HepG2 (cell line): ENCODE measurements around the gene KCNAB1. TPM values are rescaled to one million over a fixed set of nuclear protein-coding genes. Genes with fewer than 3 reads are reported as not detected.

Experiments
- ATAC-seq: fragments of 200-7000 bp; cut with Tn5 transposase; 3 replicates; pipeline ENCODE4 v1.9.1; 2020; ENCODE audit warnings: mild to moderate bottlenecking, moderate library complexity
- BruUV-seq: library from RNA; stranded (reverse); fragments of 400-500 nt; replicated peaks from 2 replicates; lab custom pipeline; 2021; lab: Mats Ljungman, UMichigan
- CTCF ChIA-PET: fragments of 300-600 bp; formaldehyde crosslinking; extraction: SDS; loops from one replicate; lab custom pipeline; 2021; ENCODE audit warnings: low total read pairs, inconsistent platforms, low intra/inter-chr PET ratio; lab: Yijun Ruan, JAX
- POLR2A ChIA-PET: fragments of 350-600 bp; sonication (Branson Sonifier 250); formaldehyde crosslinking; loops from one replicate; lab custom pipeline; 2020; ENCODE audit warnings: antibody characterized with exemption, inconsistent platforms; lab: Yijun Ruan, JAX
- DNase-seq: peaks from one replicate; pipeline ENCODE4 v3.0.0-alpha.2; 2015; ENCODE audit warnings: low spot score
- FAIRE-seq: peaks from 3 replicates; lab custom pipeline; 2011; peaks lifted over from hg19 to GRCh38; lab: Jason Lieb, UNC
- H2AFZ ChIP-seq: one replicate; pipeline ENCODE4 v1.6.1; 2011; ENCODE audit warnings: low read length, inconsistent platforms
- H3K27ac ChIP-seq: fragments of 300-600 bp; 3 replicates; pipeline ENCODE4 v1.8.0; 2011; ENCODE audit warnings: mixed run types, mild to moderate bottlenecking, mixed read lengths, low read length, inconsistent platforms; ENCODE audit not compliant: insufficient read depth; ENCODE audit errors: extremely low read length
- H3K27me3 ChIP-seq, 2 experiments: fragments of 200-600 bp in 1 of 2; 2 replicates in 1 of 2; 3 replicates in 1 of 2; pipeline versions ENCODE4 v1.6.0 to v1.8.0; 2011; ENCODE audit warnings: low read length in 2 of 2, mild to moderate bottlenecking in 2 of 2, moderate library complexity in 2 of 2, inconsistent platforms in 1 of 2; ENCODE audit not compliant: insufficient read depth in 2 of 2, control insufficient read depth in 1 of 2
- H3K36me3 ChIP-seq, 2 experiments: fragments of 200-600 bp in 1 of 2; replicated peaks in 1 of 2; 2 replicates in 1 of 2; 3 replicates in 1 of 2; pipeline versions ENCODE4 v1.5.1 to v1.8.0; 2011; ENCODE audit warnings: low read length in 2 of 2, inconsistent platforms in 1 of 2; ENCODE audit not compliant: insufficient read depth in 2 of 2, control insufficient read depth in 1 of 2
- H3K4me1 ChIP-seq: 2 replicates; pipeline ENCODE4 v1.5.1; 2012; ENCODE audit warnings: low read length, inconsistent platforms; ENCODE audit not compliant: insufficient read depth
- H3K4me2 ChIP-seq: 2 replicates; pipeline ENCODE4 v1.6.0; 2011; ENCODE audit warnings: low read depth, low read length, inconsistent platforms
- H3K4me3 ChIP-seq, 3 experiments: fragments of 200-600 bp in 1 of 3; sonication (generic), shearing (Covaris generic) in 1 of 3; replicated peaks in 1 of 3; 2 replicates each; pipeline ENCODE4 v1.5.1; 2011 to 2016; ENCODE audit warnings: low read length in 3 of 3, inconsistent platforms in 2 of 3, low read depth in 2 of 3, mild to moderate bottlenecking in 2 of 3, control low read depth in 1 of 3, mixed read lengths in 1 of 3; ENCODE audit not compliant: insufficient read depth in 1 of 3
- H3K79me2 ChIP-seq: one replicate; pipeline ENCODE4 v1.6.1; 2011; ENCODE audit warnings: low read length, inconsistent platforms; ENCODE audit not compliant: insufficient read depth
- H3K9ac ChIP-seq: 2 replicates; pipeline ENCODE4 v1.6.0; 2011; ENCODE audit warnings: mild to moderate bottlenecking, low read depth, low read length, inconsistent platforms; ENCODE audit not compliant: insufficient read depth
- H3K9me3 ChIP-seq: 2 replicates; pipeline ENCODE4 v1.5.1; 2012; ENCODE audit warnings: mild to moderate bottlenecking, low read length
- H4K20me1 ChIP-seq: 2 replicates; pipeline ENCODE4 v1.6.0; 2011; ENCODE audit warnings: inconsistent platforms, mild to moderate bottlenecking, low read length, moderate library complexity; ENCODE audit not compliant: insufficient read depth
- CBFB ChIP-seq: sonication (generic); formaldehyde crosslinking; IDR thresholded peaks from 2 replicates; pipeline ENCODE4 v1.4.0; 2020; ENCODE audit warnings: missing genetic modification reagents
- CENPT ChIP-seq: sonication (generic); formaldehyde crosslinking; IDR thresholded peaks from 2 replicates; pipeline ENCODE4 v1.8.0; 2022; ENCODE audit warnings: low read depth, mild to moderate bottlenecking, moderate library complexity, missing genetic modification reagents
- EED ChIP-seq: sonication (generic); formaldehyde crosslinking; IDR thresholded peaks from 2 replicates; pipeline ENCODE4 v1.5.0; 2020; ENCODE audit warnings: mild to moderate bottlenecking, missing genetic modification reagents
- ETV5 ChIP-seq: IDR thresholded peaks from 2 replicates; pipeline ENCODE4 v1.6.1; 2018; ENCODE audit warnings: missing biosample characterization, missing genetic modification reagents, inconsistent platforms, borderline replicate concordance
- HOXA5 ChIP-seq: sonication (generic); formaldehyde crosslinking; IDR thresholded peaks from 2 replicates; pipeline ENCODE4 v1.4.0; 2020; ENCODE audit warnings: missing genetic modification reagents
- IRX3 ChIP-seq: sonication (generic); formaldehyde crosslinking; IDR thresholded peaks from 2 replicates; pipeline ENCODE4 v1.8.1; 2023; ENCODE audit warnings: mild to moderate bottlenecking, low read depth, missing genetic modification reagents, borderline replicate concordance
- KDM4B ChIP-seq: sonication (generic); formaldehyde crosslinking; IDR thresholded peaks from 2 replicates; pipeline ENCODE4 v1.4.0; 2020; ENCODE audit warnings: missing genetic modification reagents
- MAFG ChIP-seq: sonication (generic); formaldehyde crosslinking; IDR thresholded peaks from 2 replicates; pipeline ENCODE4 v1.5.1; 2020; ENCODE audit warnings: mild to moderate bottlenecking, missing genetic modification reagents
- NFKBIZ ChIP-seq: IDR thresholded peaks from 2 replicates; pipeline ENCODE4 v1.6.1; 2018; ENCODE audit warnings: missing genetic modification reagents, missing compliant biosample characterization
- RFXAP ChIP-seq: sonication (generic); formaldehyde crosslinking; IDR thresholded peaks from 2 replicates; pipeline ENCODE4 v1.4.0; 2020; ENCODE audit warnings: missing genetic modification reagents, borderline replicate concordance
- SMAD1 ChIP-seq: sonication (generic); formaldehyde crosslinking; IDR thresholded peaks from 2 replicates; pipeline ENCODE4 v1.4.0; 2020; ENCODE audit warnings: missing genetic modification reagents, low read depth, mild to moderate bottlenecking, borderline replicate concordance
- SMARCE1 ChIP-seq: fragments of 450-650 bp; IDR thresholded peaks from 2 replicates; pipeline ENCODE4 v1.6.1; 2017; ENCODE audit warnings: borderline replicate concordance
- SRSF4 ChIP-seq: fragments of 200-400 bp; formaldehyde crosslinking; IDR thresholded peaks from one replicate; pipeline ENCODE4 v1.6.1; 2018; ENCODE audit warnings: mild to moderate bottlenecking, low read depth, low read length, moderate library complexity; ENCODE audit not compliant: poor library complexity, severe bottlenecking
- ZNF121 ChIP-seq: sonication (generic); formaldehyde crosslinking; IDR thresholded peaks from 2 replicates; pipeline ENCODE4 v1.5.0; 2020; ENCODE audit warnings: mild to moderate bottlenecking, missing genetic modification reagents
- ZNF253 ChIP-seq: sonication (generic); formaldehyde crosslinking; IDR thresholded peaks from 2 replicates; pipeline ENCODE4 v1.8.0; 2022; ENCODE audit warnings: mild to moderate bottlenecking, missing genetic modification reagents, borderline replicate concordance
- ZNF362 ChIP-seq: sonication (generic); formaldehyde crosslinking; IDR thresholded peaks from 2 replicates; pipeline ENCODE4 v1.4.0; 2020; ENCODE audit warnings: missing genetic modification reagents, mild to moderate bottlenecking, borderline replicate concordance
- ZNF614 ChIP-seq: IDR thresholded peaks from 2 replicates; pipeline ENCODE4 v1.6.1; 2018; ENCODE audit warnings: missing biosample characterization, missing genetic modification reagents, inconsistent platforms, borderline replicate concordance
- WGBS: methylation state at CpG from one replicate; pipeline ENCODE4 v1.1.6; 2017; ENCODE audit warnings: low lambda C conversion rate; 5-methylcytosine and 5-hydroxymethylcytosine counted together
- in situ Hi-C: cut with HindIII; loops from 2 replicates; pipeline ENCODE4 v1.10.0; 2017; ENCODE audit warnings: low pct_unique_long_range_greater_than_20kb; ENCODE audit not compliant: extremely low pct_ligation_motif_present
- intact Hi-C: fragments of 100-400 bp; cut with micrococcal nuclease; formaldehyde crosslinking; loops from one replicate; pipeline ENCODE4 v1.10.0; 2022; ENCODE audit not compliant: unreplicated experiment
- polyA plus RNA-seq, 8 experiments: library from polyadenylated mRNA; depleted of rRNA in 3 of 8; stranded (reverse) in 7 of 8; unstranded in 1 of 8; fragments of >200 nt; fragmentation: Illumina TruSeq in 4 of 8; extraction: Trizol in 4 of 8; gene quantifications; 2 replicates each; pipeline versions ENCODE4 v1.2.1 to v1.2.3, GENCODE V29; 2011 to 2016; ENCODE audit warnings: low read depth in 4 of 8, missing spikeins in 1 of 8, mixed read lengths in 1 of 8; ENCODE audit not compliant: insufficient read depth in 1 of 8
- total RNA-seq, 5 experiments: library from RNA; depleted of rRNA; stranded (reverse); fragments of >200 nt; fragmentation: Illumina TruSeq; extraction: Trizol; gene quantifications; 2 replicates each; pipeline ENCODE4 v1.2.3, GENCODE V29; 2016; ENCODE audit warnings: low read depth in 1 of 5

Gene KCNAB1
- total and polyA plus RNA-seq, 2 of the 13 experiments (the other 11 are each of a cell fraction or from before 2014, with no cell fraction given), result not detected

DNA sequence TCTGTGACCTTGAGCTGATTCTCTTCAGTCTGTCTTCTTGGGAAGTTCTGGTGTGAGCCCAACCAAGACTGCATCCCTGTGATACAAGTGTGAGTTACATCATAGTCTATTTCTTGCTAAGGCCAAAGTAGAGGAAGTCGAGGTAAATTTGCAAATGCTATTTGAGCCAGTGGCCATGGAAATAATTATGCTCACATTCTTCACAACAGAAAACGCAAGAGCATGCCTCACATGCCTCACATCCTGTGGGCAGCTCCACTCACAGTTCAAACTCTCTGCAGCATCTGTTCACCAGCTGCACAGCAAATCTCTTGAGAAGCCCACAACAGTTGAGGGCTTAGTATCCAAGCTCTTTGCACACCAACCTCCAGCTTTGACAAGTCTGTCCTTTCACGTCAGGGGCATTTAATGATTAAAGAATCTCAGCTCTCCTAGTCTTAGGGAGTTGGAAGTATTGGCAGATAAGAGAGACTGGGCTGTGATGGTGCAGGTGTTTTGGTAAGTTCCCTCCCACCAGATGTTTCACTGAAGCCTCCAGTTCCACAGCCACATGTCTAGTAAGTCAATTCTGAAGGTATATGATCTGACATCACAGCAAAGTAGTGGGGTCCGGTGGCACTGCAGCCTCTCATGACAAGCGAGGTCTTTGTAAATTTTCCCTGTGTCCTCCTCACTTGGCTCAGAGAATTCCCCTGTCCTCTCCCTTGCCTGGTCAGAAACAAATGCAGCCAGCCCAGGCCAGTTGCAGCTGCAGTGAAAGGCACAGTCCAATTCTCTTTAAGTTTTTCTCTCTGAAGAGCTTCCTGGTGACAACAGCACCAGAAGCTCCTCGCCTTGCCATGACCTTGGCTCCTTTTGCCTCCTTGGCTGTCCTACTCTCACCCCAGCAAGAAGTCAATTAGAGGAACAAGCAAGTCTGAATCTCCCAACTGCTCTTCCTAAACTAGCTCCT lies 268.4 kb downstream of the KCNAB1 start (continued):
- no peak for TF ChIP-seq SRSF4
- no peak for TF ChIP-seq ETV5
- no peak for TF ChIP-seq IRX3 (CRISPR knock-in tag)
- TF ChIP-seq CBFB, result no peak
- TF ChIP-seq HOXA5 (CRISPR knock-in tag), result no peak
- TF ChIP-seq SMARCE1, result no peak
- TF ChIP-seq EED (CRISPR knock-in tag), result no peak
- TF ChIP-seq ZNF614 (CRISPR knock-in tag), result no peak

DNA sequence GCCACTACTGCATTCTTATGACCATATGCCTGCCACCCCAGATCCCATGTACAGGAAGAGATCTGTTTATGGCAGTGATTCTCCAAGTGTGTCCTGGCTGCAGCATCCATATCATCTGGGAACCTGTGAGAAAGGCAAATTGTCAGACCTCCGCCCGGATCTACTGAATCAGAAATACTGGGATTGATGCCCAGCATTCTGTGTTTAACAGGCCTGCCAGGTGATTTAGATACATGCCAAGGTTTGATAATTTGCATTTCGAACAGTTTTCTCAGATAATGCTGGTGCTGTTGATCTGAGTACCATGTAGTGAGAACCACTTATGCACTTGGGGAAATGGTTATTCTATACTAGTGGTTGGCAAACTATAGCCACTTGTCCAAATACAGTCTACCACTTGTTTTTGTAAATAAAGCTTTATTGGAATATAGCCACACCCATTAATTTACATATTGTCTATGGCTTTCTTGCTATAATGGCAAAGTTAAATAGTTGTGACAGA lies 269.1 kb downstream of the KCNAB1 start:
- no peak overlapping the region for H3K9ac ChIP-seq
- POLR2A ChIA-PET, result no interaction called here
- H3K36me3 ChIP-seq, result no peaks in the 10 kb centered on the region
- no peak for FAIRE-seq
- intact Hi-C loops, result loop anchor here (10.0 kb wide), 1 partner anchor 745 kb away; no protein-coding TSS in a partner anchor
- CTCF ChIA-PET, result no interaction called here
- WGBS, result 48% methylated on average over 3 of the region's 3 CpGs
- H3K79me2 ChIP-seq, result no peaks in the 10 kb centered on the region
- TF ChIP-seq ZNF121 (CRISPR knock-in tag) (no peak), ZNF362 (CRISPR knock-in tag) (no peak), CENPT (no peak), KDM4B (no peak), NFKBIZ (CRISPR knock-in tag) (no peak), RFXAP (CRISPR knock-in tag) (no peak), MAFG (no peak), SMAD1 (CRISPR knock-in tag) (no peak), ZNF253 (CRISPR knock-in tag) (no peak)
- TF ChIP-seq, all 625 proteins: peak for 0
- no TSS peak for BruUV-seq
- no peak overlapping the region for H2AFZ ChIP-seq
- H3K4me3 ChIP-seq, result no peak overlapping the region
- no peaks in the 10 kb centered on the region for H3K4me1 ChIP-seq
- no peak for ATAC-seq
- no peak overlapping the region for H3K27ac ChIP-seq
- no peaks in the 10 kb centered on the region for H4K20me1 ChIP-seq
- H3K4me2 ChIP-seq, result no peak overlapping the region
- no peaks in the 10 kb centered on the region for H3K9me3 ChIP-seq
- no peaks in the 10 kb centered on the region for H3K27me3 ChIP-seq
- in situ Hi-C loops, result no loop called here
- no peak for DNase-seq
